ENCODE data around the gene SDR42E1.

DNA sequence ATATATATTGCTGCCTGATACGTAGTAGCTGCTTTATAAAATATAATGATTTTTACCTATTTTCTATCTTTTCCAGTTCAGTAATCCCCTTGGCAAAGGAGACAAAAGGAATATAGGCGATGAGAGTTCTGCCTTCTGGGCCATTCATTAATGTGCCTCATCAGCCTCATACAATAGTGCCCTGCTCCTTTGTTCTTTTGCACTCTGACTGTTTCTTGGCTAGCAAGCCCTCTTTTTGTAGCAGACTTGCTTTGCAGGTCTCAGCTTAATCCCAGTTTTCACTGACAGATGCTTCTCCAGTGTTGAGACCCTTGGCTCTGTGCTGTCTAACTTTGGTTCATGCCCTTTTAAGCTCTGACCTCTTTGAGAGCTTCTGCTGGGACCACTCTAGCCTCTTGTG, 34.2 kb upstream of the SDR42E1 start:
- TF ChIP-seq, protein P1, sequence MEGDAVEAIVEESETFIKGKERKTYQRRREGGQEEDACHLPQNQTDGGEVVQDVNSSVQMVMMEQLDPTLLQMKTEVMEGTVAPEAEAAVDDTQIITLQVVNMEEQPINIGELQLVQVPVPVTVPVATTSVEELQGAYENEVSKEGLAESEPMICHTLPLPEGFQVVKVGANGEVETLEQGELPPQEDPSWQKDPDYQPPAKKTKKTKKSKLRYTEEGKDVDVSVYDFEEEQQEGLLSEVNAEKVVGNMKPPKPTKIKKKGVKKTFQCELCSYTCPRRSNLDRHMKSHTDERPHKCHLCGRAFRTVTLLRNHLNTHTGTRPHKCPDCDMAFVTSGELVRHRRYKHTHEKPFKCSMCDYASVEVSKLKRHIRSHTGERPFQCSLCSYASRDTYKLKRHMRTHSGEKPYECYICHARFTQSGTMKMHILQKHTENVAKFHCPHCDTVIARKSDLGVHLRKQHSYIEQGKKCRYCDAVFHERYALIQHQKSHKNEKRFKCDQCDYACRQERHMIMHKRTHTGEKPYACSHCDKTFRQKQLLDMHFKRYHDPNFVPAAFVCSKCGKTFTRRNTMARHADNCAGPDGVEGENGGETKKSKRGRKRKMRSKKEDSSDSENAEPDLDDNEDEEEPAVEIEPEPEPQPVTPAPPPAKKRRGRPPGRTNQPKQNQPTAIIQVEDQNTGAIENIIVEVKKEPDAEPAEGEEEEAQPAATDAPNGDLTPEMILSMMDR (IDR thresholded peaks at IDR 0.05): no peak
- TF ChIP-seq TCF7 (CRISPR knock-in tag; IDR thresholded peaks at IDR 0.05; ENCODE audit: low read depth) (no peak), CBFB (CRISPR knock-in tag; IDR thresholded peaks at IDR 0.05; ENCODE audit: low read depth) (no peak), ZNF121 (CRISPR knock-in tag; IDR thresholded peaks at IDR 0.05) (no peak), ZBTB21 (CRISPR knock-in tag; IDR thresholded peaks at IDR 0.05; ENCODE audit: borderline replicate concordance) (no peak), CREB1 (CRISPR knock-in tag; IDR thresholded peaks at IDR 0.05) (no peak), SP1 (CRISPR knock-in tag; conservative IDR thresholded peaks at IDR 0.05) (no peak)
- TF ChIP-seq, protein P2, sequence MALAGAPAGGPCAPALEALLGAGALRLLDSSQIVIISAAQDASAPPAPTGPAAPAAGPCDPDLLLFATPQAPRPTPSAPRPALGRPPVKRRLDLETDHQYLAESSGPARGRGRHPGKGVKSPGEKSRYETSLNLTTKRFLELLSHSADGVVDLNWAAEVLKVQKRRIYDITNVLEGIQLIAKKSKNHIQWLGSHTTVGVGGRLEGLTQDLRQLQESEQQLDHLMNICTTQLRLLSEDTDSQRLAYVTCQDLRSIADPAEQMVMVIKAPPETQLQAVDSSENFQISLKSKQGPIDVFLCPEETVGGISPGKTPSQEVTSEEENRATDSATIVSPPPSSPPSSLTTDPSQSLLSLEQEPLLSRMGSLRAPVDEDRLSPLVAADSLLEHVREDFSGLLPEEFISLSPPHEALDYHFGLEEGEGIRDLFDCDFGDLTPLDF (CRISPR knock-in tag; IDR thresholded peaks at IDR 0.05): no peak
- TF ChIP-seq, protein P3, sequence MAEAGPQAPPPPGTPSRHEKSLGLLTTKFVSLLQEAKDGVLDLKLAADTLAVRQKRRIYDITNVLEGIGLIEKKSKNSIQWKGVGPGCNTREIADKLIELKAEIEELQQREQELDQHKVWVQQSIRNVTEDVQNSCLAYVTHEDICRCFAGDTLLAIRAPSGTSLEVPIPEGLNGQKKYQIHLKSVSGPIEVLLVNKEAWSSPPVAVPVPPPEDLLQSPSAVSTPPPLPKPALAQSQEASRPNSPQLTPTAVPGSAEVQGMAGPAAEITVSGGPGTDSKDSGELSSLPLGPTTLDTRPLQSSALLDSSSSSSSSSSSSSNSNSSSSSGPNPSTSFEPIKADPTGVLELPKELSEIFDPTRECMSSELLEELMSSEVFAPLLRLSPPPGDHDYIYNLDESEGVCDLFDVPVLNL (CRISPR knock-in tag; IDR thresholded peaks at IDR 0.05; ENCODE audit: borderline replicate concordance, low read depth): no peak
- TF ChIP-seq, protein P4, sequence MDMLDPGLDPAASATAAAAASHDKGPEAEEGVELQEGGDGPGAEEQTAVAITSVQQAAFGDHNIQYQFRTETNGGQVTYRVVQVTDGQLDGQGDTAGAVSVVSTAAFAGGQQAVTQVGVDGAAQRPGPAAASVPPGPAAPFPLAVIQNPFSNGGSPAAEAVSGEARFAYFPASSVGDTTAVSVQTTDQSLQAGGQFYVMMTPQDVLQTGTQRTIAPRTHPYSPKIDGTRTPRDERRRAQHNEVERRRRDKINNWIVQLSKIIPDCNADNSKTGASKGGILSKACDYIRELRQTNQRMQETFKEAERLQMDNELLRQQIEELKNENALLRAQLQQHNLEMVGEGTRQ (CRISPR knock-in tag; IDR thresholded peaks at IDR 0.05): no peak
